Measurements from ENCODE around the gene TRIP6. TPM values are rescaled to one million over a fixed set of nuclear protein-coding genes. Genes with fewer than 3 reads are reported as not detected.

Gene TRIP6
- polyA plus RNA-seq, 1 experiment = 65.9 TPM

Small RNA genes lying within 50 kb of the gene (small RNA-seq; reads per million reads assigned to genes)
- gene RN7SL549P (ENCODE audit: insufficient read length, low read depth) (not detected), gene RN7SL750P (ENCODE audit: insufficient read length, low read depth) (not detected)

Other genes with a start within 250 kb of the TRIP6 start
- 0.05 and 0.06 TPM in 2 replicates for gene TFR2, start 225.8 kb upstream of the TRIP6 start, polyA plus RNA-seq (2011; rRNA removed)
- not detected in 2 replicates for gene ACTL6B, start 210.9 kb upstream of the TRIP6 start, polyA plus RNA-seq (2011; rRNA removed)
- gene GNB2, start 193.6 kb upstream of the TRIP6 start, polyA plus RNA-seq (2011; rRNA removed) = 68.4 and 114 TPM in 2 replicates
- 4.4 and 5.2 TPM in 2 replicates for gene GIGYF1, start 173.1 kb upstream of the TRIP6 start, polyA plus RNA-seq (2011; rRNA removed)
- 17.7 and 20.0 TPM in 2 replicates for gene POP7, start 161.3 kb upstream of the TRIP6 start, polyA plus RNA-seq (2011; rRNA removed)
- not detected in 2 replicates for gene EPO, start 146.9 kb upstream of the TRIP6 start, polyA plus RNA-seq (2011; rRNA removed)
- gene ZAN, start 133.8 kb upstream of the TRIP6 start, polyA plus RNA-seq (2011; rRNA removed) = not detected in 2 replicates
- gene EPHB4, start 39.9 kb upstream of the TRIP6 start, polyA plus RNA-seq (2011; rRNA removed) = 43.8 and 46.5 TPM in 2 replicates
- gene SLC12A9, start 14.7 kb upstream of the TRIP6 start, polyA plus RNA-seq (2011; rRNA removed) = 10.8 and 11.2 TPM in 2 replicates
- gene SRRT, start 7.7 kb downstream of the TRIP6 start, polyA plus RNA-seq (2011; rRNA removed) = 42.4 and 51.8 TPM in 2 replicates
- gene UFSP1, start 22.3 kb downstream of the TRIP6 start, polyA plus RNA-seq (2011; rRNA removed) = 0.48 and 1.3 TPM in 2 replicates
- 0.24 and 0.35 TPM in 2 replicates for gene ACHE, start 28.5 kb downstream of the TRIP6 start, polyA plus RNA-seq (2011; rRNA removed)
- not detected in 2 replicates for gene MUC3A, start 82.1 kb downstream of the TRIP6 start, polyA plus RNA-seq (2011; rRNA removed)
- gene MUC12, start 102.2 kb downstream of the TRIP6 start, polyA plus RNA-seq (2011; rRNA removed) = 1.8 and 2.8 TPM in 2 replicates
- gene MUC17, start 152.7 kb downstream of the TRIP6 start, polyA plus RNA-seq (2011; rRNA removed) = not detected in 2 replicates
- 4.0 and 5.3 TPM in 2 replicates for gene TRIM56, start 218.1 kb downstream of the TRIP6 start, polyA plus RNA-seq (2011; rRNA removed)